Stimulated activated CD8-positive, alpha-beta memory T cell treated with anti-CD3 and anti-CD28 coated beads, Interleukin-7, amount 100 ng/mL, for 1 hour (primary cell): ENCODE measurements around the gene RAB11FIP4.
"Not testable (repeated sequence)": the region's sequence is repeated elsewhere in the genome, so short reads cannot be mapped to it uniquely, and the experiment has no call there.

Source experiments
- DNase-seq, 2 donors: peaks; one replicate each; pipeline ENCODE4 v3.0.0-alpha.2; 2020; ENCODE audit warnings: low read depth in 2 of 2

The RAB11FIP4 gene, protein sequence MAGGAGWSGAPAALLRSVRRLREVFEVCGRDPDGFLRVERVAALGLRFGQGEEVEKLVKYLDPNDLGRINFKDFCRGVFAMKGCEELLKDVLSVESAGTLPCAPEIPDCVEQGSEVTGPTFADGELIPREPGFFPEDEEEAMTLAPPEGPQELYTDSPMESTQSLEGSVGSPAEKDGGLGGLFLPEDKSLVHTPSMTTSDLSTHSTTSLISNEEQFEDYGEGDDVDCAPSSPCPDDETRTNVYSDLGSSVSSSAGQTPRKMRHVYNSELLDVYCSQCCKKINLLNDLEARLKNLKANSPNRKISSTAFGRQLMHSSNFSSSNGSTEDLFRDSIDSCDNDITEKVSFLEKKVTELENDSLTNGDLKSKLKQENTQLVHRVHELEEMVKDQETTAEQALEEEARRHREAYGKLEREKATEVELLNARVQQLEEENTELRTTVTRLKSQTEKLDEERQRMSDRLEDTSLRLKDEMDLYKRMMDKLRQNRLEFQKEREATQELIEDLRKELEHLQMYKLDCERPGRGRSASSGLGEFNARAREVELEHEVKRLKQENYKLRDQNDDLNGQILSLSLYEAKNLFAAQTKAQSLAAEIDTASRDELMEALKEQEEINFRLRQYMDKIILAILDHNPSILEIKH

DNA sequence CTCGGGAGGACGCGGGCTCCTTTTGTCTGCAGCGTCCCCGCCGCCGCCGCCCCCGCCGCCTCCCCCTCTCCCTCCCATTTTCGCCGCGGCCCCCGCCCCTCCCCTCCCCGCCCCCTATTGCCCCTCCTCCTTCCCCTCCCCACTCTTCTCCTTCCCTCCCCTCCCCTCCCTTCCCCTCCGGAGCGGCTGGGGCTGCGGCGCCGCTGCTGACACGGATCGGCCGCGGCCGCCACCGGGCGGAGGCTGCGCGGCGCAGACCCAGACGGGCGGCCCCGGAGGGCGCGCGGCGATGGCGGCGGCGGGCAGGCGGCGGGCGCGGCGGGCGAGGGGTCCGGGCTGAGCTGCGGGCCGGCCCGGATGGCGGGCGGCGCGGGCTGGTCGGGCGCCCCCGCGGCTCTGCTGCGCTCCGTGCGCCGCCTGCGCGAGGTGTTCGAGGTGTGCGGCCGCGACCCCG, at the start of gene RAB11FIP4:
Gene RAB11FIP4 (plus strand): TSS at position 180 of the 454 bp plus-strand sequence. CDS start 178 bp downstream, at position 358.
- DNase-seq, result no peak

DNA sequence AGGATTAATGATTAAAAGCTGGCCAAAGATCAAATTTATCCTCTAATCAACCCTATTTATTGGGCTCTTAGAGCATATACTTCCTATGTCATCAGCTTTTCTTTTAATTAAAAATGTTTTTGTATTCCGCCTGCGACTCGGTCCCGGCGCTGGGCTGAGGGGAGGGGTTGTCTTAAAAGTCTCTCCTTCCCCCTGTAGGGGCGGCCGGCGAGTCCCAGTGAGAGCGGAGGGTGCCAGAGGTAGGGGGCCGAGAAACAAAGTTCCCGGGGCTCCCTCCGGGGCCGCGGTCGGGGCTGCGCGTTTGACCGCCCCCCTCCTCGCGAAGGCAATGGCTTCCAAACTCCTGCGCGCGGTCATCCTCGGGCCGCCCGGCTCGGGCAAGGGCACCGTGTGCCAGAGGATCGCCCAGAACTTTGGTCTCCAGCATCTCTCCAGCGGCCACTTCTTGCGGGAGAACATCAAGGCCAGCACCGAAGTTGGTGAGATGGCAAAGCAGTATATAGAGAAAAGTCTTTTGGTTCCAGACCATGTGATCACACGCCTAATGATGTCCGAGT, 46.2 kb upstream of the RAB11FIP4 start:
- DNase-seq, result not testable (repeated sequence)

DNA sequence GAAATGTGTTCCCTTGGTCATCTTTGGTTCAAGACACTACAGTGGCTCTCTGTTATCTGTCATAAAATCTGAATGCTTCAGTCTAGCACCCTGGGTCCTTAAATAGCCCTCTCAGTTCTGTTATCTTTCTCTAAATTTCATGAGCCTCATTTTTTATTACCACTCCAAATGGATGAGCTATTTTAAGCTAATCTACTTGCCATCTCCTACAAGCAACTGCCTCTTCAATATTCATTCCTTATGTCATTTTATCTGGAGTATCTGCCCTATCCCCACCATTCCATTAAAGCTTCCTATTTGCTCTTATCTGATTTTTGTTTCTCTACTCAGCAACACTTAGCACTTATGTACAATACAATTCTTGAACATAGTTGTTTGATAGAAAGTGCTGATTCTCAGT, 42.0 kb upstream of the RAB11FIP4 start:
- DNase-seq, result no peak

DNA sequence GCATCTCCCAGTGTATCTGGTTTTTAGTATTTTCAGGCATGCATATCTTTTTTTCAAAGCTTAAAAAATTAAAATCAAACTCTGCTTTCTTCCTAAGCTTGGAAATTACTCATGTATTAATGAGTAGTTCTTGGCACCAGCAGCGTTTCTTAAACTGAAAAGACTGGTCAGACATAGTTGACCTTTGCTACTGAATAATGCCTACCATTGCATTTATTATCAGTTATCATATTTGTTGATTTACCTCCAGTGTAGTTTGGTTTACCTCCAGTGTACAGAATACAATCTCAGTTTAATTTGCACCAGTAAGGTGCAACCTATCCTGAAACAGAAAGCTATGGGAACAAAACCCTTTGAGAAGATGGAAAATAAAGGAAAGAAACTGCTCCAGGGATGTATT, 35.5 kb upstream of the RAB11FIP4 start:
- no peak for DNase-seq

DNA sequence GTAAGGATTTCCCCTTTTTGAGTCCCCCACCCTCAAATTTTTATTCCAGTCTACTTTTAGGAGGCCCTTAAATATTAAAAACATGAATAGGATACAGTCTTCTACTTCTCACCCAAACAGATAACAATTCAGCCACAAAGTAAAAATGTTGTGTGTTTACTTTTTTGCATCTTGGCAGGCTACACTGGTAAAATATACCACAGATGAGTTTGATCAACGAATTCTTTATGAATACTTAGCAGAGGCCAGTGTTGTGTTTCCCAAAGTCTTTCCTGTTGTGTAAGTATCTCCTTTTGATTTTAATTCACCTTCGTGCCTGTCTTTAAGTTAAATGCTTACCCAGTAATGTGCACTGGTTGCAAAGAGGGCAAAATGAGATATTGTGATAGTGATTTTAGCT, 34.4 kb upstream of the RAB11FIP4 start:
- DNase-seq, result no peak

DNA sequence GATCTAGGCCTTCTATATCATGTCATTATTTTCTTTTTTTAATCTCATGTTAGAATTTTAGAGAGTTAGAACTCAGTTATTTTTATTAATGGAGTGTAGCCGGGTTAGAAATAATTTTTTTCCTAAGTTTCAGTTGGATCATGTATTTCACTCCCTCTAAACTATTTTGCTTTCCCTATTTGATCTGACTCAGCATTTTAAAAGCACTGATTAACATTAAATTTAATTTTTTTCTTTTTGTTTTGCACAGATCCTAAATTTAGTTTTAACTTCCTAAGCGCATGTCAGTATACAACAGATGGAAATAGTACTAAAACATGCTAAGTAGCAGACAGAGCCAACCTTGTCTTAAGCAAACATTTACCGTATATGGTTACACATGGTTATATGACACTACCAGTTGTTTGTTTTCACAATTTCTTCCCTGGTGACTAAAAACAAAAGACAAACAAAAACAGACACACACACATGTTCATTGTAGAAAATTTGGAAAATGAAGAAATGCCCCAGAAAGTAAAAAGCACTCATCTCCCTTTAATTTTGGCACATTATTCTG, 33.6 kb upstream of the RAB11FIP4 start:
- DNase-seq, result no peak

DNA sequence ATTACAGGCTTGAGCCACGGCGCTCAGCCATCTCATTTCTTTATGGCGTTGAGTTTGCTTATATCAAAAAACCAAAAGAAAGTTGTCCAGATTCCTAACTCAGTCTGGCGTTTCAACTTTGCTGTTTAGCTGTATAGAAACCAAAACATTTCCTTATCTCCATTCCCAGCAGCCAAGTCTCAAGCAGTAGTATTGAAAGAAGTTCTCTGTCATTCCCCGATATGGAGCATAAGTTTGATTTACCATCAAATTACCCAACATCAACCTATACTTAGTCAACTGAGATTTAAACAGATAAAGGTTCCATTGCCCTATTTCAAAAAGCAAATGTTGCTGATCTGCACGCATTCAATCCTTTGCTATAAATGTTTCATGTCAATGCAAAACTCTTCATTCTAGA, 27.5 kb upstream of the RAB11FIP4 start:
- no peak for DNase-seq

DNA sequence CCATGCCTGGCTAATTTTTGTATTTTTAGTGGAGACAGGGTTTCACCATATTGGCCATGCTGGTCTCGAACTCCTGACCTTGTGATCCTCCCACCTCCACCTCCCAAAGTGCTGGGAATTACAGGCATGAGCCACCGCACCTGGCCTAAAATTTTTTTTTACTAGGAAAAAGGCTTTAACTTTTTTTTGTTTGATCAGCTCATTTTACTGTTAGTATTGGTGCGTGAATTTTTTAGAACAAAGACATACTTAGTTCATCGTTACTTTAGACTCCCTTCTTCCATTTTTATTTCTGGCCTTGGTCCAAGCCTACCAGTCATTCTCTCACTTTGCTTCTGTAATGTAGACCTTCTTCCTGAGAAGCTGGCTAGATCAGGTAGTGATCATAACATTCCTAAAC, 25.4 kb upstream of the RAB11FIP4 start:
- DNase-seq, result no peak

DNA sequence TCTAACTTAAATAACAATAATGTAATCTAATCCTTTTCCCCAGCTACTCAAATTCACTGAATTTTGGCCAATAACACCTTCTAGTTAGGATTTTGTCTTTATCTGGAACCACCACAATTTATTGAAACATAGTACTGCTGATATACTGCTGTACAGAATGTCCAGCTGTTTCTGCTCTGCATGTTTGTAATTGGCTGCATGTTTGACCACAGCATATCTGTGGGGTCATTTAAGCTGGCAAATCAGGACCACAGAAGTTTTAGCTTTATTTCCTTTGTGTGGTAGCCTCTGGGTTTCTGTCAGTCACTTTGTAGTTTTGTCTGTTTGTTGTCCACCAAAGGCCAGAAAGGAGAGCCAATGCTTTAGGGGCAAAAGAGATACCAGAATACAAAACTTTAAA, 22.2 kb upstream of the RAB11FIP4 start:
- no peak for DNase-seq

DNA sequence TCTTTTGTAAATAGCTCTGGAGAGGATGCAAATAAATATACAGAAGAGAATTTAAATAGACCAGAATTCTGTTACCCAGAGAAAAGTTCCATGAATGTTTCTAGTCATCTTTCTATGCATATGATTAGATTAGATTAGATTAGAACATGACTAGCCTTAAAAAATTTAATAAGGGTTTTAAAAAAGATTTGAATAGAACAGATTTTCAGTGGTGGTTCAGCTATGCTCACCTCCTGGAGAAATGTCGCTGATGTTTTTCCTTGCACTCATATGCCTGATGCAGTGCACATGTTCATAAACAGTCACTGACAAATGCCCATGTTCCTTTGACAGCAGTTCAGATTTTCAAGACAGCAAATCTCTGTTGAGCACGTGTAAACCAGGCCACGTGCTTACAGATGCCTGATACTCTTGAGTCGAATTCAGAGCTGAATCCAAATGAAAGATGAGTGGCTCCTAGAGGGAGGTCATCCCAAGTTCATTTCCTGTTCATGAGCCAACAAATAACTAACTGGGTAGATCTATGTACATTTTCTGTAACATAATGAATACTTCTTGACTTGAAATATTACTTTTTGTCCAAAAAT, 19.9 kb upstream of the RAB11FIP4 start:
- no peak for DNase-seq

DNA sequence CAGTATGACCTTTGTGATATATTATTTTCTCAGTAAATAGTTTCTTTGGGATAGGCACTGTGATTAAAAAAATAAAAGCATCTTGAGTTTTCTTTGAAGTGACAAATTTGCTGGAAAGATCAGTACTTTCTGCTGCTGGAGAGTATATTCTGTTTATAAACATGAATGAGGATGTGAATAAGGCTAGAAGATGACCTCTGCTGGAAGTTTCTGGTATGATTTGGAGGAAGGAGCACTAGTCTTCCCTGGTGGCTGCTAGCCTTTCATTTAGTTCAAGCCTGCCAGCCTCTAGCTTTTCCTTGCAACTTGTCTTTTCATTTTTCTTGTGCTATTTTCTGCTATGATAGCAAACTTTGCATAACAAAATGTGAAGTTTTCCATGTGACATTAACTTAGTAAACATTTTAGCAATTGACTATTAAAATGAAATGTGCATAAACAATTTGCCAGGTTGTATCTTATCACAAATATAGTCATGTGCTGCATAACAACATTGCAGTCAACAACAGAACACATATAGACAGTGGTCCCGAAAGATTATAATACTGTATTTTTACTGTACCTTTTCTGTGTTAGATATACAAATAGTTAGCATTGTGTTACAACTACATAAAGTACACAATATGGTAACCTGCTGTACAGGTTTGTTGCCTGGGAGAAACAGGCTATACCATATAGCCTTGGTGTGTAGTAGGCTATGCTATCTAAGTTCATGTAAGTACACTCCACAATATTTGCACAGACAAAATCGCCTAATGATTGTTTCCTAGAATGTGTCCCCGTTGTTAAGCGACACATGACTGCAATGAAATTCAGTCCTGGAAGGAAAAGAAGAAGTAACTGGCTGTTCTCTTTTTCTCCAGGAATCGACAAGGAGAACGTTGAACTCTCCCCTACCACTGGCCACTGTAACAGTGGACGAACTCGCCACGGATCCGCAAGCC, 18.1 kb upstream of the RAB11FIP4 start:
- DNase-seq, result no peak

DNA sequence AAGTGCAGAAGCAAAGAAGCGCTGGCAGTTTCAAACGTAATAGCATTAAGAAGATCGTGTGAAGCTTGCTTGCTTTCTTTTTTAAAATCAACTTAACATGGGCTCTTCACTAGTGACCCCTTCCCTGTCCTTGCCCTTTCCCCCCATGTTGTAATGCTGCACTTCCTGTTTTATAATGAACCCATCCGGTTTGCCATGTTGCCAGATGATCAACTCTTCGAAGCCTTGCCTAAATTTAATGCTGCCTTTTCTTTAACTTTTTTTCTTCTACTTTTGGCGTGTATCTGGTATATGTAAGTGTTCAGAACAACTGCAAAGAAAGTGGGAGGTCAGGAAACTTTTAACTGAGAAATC, 17.4 kb upstream of the RAB11FIP4 start:
- DNase-seq, result no peak

DNA sequence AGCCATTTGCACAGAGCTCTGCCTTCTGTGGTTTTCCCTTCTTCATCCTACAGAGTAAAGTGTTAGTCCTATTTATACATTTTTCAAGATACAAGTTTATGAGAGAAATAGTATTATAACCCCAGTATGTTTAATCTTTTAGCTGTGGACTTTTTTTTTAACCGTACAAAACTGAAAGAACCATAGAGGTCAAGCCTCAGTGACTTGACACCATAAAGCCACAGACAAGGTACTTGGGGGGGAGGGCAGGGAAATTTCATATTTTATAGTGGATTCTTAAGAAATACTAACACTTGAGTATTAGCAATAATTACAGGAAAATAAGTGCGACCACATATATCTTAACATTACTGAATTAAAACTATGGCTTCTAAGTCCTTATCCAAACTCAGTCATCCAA, 17.0 kb upstream of the RAB11FIP4 start:
- DNase-seq, result no peak

DNA sequence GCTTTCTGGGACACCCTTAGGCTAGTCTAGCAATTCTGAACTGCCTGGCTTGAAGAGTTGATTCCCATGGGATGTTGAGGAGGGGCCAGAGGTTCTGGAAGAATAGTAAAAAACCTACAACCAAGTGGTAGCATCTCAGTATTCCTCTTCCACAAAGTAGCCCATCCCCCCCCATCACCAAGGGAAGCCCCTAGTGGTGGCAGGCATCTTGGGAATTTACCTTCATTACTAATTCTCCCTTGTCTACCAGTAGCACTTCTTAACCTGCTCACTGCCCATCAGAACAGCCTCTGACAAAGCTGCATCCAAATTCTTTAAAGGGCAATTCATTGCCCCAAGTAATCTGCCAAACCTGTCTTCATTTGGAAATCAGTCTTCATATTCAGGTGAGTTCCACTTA, 12.8 kb upstream of the RAB11FIP4 start:
- DNase-seq, result no peak

DNA sequence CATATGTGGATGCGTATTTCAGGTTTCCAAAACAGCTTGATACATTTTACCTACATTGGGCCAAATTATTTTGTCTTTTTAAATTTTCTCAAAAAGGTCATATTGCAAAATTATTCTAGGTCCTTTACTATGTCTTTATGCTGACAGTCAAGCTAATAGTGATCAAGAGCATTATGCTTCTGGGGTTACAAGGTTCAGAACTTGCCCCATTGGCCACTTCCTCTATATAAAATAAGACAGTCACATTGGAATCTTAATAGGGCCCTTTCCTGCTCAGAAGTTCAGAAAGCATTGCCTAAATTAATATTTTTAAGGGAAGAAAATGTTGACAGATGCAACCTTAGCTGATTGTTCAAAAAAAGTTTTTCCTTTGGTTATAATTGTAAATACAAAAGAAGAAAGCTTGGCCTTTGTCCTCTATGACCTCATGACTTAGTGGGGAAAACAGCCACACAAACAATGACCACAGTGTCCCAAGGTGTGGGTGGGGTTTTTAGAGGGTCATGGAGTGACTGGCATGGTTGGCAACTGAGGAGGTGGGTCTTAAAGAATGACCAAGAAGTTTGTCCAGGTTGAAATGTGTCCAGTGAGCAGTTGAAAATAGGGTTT, 11.8 kb upstream of the RAB11FIP4 start:
- DNase-seq, result no peak

DNA sequence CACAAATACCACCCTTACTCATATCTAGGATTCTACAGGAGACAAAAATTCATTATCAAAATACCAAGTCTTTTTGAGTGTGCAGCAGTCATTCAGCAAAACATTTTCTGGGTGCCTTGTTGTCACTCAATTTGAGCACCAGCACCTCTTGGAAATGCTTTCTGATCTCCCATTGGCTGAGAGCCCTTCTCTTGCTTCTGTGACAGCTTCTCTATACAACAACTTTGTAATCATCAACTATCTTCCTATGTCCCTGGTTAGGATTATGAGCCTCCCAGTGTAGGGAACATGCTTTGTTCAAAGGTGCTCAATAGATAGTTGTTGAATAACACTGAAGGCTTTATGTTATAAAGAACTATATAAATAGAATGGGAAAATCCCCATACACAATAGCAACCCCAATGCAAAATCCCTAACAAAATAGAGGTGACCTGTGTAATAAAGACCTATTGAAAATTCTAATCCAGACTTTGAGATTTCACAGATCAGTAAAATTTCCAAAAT, 10.3 kb upstream of the RAB11FIP4 start:
- DNase-seq, result no peak

DNA sequence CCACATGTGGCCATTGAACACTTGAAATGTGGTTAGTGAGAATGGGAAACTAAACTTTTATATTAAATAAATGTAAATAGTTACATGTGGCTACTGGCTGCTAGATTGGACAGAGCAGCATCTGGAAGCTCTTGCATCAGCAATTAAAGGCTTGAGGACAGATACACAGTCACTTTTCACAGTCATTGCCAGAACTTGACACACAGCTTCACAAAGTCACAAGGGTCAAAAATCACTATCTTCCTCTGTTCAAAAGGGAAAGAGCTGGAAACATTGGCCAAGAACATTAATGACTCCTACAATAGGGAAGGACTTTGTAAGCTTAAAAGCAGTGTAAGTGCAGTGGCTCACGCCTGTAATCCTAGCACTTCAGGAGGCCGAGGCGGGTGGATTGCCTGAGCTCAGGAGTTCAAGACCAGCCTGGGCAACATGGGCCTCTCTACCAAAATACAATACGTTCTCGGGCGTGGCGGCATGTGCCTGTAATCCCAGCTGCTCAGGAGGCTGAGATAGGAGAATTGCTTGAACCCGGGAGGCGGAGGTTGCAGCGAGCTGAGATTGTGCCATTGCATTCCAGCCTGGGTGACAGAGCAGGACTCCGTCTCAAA, 8.7 kb upstream of the RAB11FIP4 start:
- not testable (repeated sequence) for DNase-seq

DNA sequence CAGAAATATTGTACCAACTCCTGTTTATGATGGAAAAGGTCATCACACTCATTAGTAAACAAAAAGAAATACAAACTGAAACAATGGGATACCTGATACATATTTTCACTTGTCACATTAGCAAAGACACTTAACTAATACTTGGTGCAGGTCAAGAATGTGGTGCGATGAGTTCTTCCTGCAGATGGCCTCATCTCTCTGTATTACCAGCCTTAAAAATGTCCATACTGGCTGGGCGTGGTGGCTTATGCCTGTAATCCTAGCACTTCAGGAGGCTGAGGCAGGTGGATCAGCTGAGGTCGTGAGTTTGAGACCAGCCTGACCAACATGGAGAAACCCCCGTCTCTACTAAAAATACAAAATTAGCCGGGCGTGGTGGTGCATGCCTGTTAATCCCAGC, 8.0 kb upstream of the RAB11FIP4 start:
- not testable (repeated sequence) for DNase-seq

DNA sequence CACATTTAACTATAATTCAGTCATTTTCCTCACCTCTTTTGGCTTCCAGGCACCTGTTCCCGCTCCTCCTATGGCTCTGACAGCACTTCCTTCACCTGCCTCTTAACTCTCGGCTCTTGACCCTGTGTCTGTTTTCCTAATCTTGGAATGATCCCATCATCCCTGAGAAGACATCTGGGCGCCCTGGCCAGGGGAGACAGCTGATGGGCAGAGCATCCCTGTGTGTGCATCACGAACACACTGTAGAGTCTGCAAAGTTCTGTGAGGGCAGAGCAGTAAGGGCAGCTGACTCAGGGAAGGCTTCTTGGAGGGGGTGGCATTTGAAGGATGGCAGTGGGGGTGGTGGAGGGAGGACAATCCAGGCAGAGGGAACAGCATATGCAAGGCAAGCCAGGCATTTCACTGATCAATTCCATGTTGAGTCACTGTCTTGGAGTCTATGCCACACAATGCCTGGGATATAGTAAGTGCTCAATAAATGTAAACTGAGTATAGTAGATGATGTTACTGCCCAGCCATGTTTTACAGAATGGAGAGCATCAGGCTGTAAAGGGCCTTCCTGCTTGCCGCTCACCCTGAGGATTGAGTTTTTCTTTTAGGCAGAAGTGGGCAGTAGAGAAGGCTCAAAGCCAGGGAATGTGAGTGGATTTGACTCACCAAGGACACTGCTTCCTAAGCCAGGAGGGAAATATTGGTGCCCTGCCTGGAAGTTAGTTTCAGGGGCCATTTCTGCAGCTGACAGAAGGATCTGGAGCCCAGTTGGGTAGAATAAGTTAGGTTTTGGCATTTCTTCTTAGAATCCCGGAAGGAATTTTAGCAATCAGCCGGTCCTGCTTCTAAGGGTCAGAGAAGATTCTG, 5.8 kb upstream of the RAB11FIP4 start:
- DNase-seq, result no peak
